ENCODE results near the gene SLC9A9.
"Not testable (repeated sequence)": the region's sequence is repeated elsewhere in the genome, so short reads cannot be mapped to it uniquely, and the experiment has no call there.

Gene SLC9A9

GRCh38 chr3:143753006-143753405 lies 95.3 kb downstream of the SLC9A9 start:
- no peak for DNase-seq

GRCh38 chr3:143751643-143752178 lies 96.6 kb downstream of the SLC9A9 start:
- peak; percentile 46 for DNase-seq

- no peak for DNase-seq
Measured at GRCh38 chr3:143750841-143751240, 97.4 kb downstream of the SLC9A9 start.

GRCh38 chr3:143749926-143750325 lies 98.3 kb downstream of the SLC9A9 start:
- no peak for DNase-seq

GRCh38 chr3:143737065-143737464 lies 111.2 kb downstream of the SLC9A9 start:
- no peak for DNase-seq

- no peak for DNase-seq
Measured at GRCh38 chr3:143736205-143736997, 111.9 kb downstream of the SLC9A9 start.

- no peak for DNase-seq
Measured at GRCh38 chr3:143731776-143732175, 116.5 kb downstream of the SLC9A9 start.

- DNase-seq = no peak
Measured at GRCh38 chr3:143731320-143731719, 116.9 kb downstream of the SLC9A9 start.

- DNase-seq = no peak
Measured at GRCh38 chr3:143727391-143727790, 120.9 kb downstream of the SLC9A9 start.

GRCh38 chr3:143726727-143727126 lies 121.5 kb downstream of the SLC9A9 start:
- DNase-seq = no peak

GRCh38 chr3:143720381-143720780 lies 127.9 kb downstream of the SLC9A9 start:
- DNase-seq = no peak

GRCh38 chr3:143718463-143718862 lies 129.8 kb downstream of the SLC9A9 start:
- DNase-seq = no peak

GRCh38 chr3:143716731-143717130 lies 131.5 kb downstream of the SLC9A9 start:
- no peak for DNase-seq

- no peak for DNase-seq
Measured at GRCh38 chr3:143712522-143712921, 135.7 kb downstream of the SLC9A9 start.

- DNase-seq = no peak
Measured at GRCh38 chr3:143707848-143708247, 140.4 kb downstream of the SLC9A9 start.

GRCh38 chr3:143700431-143700975 lies 147.8 kb downstream of the SLC9A9 start:
- DNase-seq = no peak

GRCh38 chr3:143699424-143699823 lies 148.8 kb downstream of the SLC9A9 start:
- DNase-seq = no peak

GRCh38 chr3:143698682-143699303 lies 149.5 kb downstream of the SLC9A9 start:
- no peak for DNase-seq

GRCh38 chr3:143697975-143698374 lies 150.3 kb downstream of the SLC9A9 start:
- DNase-seq = no peak

- DNase-seq = not testable (repeated sequence)
Measured at GRCh38 chr3:143695333-143695732, 152.9 kb downstream of the SLC9A9 start.

GRCh38 chr3:143693506-143693905 lies 154.8 kb downstream of the SLC9A9 start:
- no peak for DNase-seq

- DNase-seq = no peak
Measured at GRCh38 chr3:143686638-143687197, 161.6 kb downstream of the SLC9A9 start.

GRCh38 chr3:143685491-143685890 lies 162.8 kb downstream of the SLC9A9 start:
- DNase-seq = no peak

- DNase-seq = no peak
Measured at GRCh38 chr3:143677430-143677829, 170.8 kb downstream of the SLC9A9 start.
